GM21390 (cell line): Measurements from ENCODE around the gene CAMK2A.
"Not testable (repeated sequence)": the region's sequence is repeated elsewhere in the genome, so short reads cannot be mapped to it uniquely, and the experiment has no call there.

Source experiments
- ATAC-seq: cut with Tn5 transposase; IDR thresholded peaks from one replicate; pipeline ENCODE4 v1.9.1; 2021; ENCODE audit not compliant: unreplicated experiment

The CAMK2A gene

DNA sequence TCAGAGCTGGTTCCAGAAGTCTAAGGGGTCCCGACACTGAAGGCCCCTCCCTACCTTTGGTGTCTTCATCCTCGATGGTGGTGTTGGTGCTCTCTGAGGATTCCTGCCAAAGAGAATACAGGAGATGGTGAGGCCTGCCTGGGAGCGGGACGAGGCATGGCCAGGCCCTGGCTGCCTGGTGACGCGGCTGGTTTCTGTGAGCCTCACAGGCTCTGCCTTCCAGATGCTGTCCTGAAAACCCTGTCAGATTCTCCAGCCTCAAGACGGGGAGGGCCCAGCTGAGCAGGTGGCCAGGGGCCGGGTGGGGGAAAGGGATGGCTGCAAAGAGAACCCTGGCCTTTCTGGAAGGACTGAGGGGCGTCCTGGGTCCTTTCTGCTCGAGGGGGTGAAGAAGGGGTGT is 50.9 kb downstream of the CAMK2A start:
- no peak for ATAC-seq

DNA sequence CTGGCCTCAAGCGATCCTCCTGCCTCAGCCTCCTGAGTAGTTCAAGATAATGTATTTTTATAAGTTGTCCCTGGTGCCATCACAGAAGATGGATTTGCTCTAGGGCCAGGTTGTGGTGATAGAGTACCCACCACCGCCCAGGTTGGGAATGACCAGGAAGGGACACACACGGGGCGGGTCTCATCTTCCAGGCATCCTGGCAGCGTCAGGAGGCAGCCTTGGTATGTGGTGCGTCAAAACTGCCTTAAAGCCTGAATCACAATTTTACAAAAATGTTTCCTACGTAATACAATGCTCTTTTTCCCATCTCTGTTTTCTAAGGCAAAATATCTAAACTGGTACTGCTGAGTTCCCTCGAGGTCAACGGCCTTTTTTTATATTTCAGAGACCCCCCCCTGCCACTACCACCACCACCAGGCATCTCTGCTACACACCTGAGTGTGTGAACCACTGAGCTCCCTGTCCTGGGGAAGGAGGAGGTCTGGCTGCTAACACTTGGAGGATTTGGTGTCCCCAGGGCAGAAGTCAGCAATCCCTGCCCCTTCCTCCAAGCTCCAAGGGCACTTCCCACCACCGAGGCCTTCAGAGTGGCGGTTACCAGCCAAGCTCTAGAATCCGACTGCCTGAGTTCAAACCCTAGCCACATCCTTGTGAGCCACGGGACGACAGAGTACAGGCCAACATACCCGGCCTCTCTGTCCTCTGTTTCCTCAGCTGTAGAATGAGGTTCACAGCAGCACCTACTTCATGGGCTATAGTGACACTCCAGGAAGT is 52.4 kb downstream of the CAMK2A start:
- ATAC-seq = no peak

- ATAC-seq = no peak
Observed at GRCh38 chr5:150236313-150236712, 53.3 kb downstream of the CAMK2A start.

DNA sequence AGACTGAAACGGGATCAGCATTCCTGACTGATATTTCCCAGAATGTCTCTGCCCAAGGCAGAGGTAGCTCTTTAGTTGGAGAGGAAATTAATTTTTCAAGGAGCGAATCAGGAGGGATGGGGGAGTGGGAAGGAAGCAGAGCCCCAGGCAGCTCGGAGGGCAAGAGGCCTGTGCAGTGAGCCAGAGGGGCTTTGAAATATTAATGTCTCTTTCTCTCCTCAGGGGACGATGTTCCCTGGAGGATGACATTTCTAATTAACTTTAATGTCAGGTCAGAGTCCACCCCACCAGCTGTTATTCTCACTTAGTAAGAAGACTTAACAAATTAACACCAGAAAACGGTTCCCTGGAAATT is 54.1 kb downstream of the CAMK2A start:
- no peak for ATAC-seq

GRCh38 chr5:150234576-150235499 is 54.7 kb downstream of the CAMK2A start:
- ATAC-seq = no peak

DNA sequence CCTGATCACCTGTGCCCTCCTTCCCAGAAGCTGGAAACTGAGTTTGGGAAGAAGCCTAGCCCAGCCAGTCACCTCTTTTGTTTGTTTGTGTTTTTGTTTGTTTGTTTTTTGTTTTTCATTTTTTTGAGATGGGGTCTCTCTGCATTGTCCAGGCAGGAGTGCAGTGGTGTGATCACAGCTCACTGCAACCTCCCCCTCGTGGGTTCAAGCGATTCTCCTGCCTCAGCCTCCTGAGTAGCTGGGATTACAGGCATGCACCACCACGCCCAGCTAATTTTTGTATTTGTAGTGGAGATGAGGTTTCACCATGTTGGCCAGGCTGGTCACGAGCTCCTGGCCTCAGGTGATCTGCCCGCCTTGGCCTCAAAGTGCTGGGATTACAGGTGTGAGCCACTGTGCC is 55.9 kb downstream of the CAMK2A start:
- ATAC-seq = not testable (repeated sequence)

DNA sequence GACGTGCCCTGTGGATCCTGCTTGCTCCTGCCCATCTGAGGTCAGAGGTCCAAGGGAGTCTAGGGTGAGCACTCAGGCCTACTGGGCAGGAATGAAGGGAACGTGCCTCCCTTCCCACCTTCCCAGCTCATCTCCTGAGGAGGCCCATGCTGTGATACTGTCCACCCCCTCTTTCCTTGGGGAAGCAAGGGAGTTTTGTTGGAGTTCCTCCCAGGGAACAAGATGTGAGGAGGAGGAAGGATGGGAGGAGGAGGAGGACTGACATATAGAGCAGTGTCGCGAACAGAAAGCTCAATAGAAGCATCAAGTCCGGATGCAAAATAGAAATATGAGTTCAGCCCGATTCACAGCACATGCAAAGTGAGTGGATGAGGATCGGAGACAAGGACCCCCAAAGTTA is 58.7 kb downstream of the CAMK2A start:
- no peak for ATAC-seq

- no peak for ATAC-seq
Observed at GRCh38 chr5:150229571-150229970, 60.0 kb downstream of the CAMK2A start.

DNA sequence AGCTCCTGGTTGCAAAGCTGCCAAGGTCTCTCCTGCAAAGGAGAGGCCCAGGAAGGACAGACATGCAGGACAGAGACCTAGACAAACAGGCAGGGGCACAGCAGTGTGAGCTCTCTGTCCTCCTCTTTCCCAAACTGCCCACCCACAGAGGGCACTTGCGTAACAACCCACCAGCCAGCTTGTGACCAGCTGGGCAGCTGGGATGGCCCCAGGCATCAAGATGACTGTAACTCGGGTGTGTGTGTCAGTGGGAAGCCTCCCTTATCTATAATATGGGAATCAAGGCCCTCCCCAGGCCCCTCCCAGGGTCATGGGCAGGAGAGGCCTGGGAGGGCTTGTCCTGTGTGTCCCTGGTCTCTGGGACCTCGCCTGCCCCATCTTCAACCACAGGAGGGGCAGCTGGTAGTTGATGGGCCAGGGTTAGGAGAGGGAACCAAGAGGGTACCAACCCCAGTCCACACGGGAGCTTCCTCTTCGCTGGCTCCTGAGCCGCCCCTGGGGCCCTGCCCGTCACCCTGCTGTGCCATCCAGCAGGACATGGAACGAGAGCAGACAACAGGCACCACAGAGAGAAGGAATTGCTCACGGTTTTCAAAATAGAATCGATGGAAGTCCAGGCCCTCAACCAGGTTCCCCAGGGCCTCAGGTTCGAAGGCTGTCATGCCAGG is 61.8 kb downstream of the CAMK2A start:
- no peak for ATAC-seq

DNA sequence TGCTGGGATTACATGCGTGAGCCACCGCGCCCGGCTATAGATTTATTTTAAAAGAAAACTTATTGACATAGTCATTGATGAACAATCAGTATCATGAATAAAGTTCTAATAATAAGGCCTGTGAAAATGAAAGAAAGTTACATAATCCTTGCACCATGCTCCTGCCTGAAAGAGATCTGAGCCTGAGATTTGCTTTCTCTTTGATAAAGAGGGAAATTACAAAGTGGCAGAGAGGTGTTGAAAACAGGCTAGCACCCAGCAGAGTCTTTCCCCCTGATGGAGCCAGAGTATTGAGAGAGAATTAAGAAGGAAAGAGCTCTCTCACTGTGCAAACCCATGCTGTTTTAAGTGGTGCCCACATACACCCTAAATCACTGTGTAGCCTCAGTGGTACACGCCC is 62.5 kb downstream of the CAMK2A start:
- no peak for ATAC-seq

DNA sequence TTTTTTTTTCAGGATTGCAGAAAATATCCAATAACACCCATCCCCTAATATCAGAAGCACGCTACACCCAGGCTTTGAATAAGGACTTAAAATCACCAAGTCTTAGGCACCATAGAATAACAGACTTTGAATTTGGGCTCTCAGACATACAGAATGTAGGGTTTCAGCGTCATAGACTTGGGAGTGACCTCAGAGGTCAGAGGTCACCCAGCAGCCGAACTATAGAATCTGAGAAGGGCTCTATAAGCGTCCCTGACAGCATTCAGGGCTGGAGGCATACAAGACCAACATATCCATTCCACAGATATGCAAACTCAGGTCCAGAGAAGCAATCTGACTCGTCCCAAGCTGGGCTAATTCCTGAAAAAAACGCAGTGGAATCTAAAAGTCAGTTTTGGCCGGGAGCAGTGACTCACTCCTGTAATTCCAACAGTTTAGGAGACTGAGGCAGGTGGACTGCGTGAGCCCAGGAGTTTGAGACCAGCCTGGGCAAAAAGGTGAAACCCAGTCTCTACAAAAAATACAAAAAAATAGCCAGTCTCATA is 65.0 kb downstream of the CAMK2A start:
- ATAC-seq = no peak

DNA sequence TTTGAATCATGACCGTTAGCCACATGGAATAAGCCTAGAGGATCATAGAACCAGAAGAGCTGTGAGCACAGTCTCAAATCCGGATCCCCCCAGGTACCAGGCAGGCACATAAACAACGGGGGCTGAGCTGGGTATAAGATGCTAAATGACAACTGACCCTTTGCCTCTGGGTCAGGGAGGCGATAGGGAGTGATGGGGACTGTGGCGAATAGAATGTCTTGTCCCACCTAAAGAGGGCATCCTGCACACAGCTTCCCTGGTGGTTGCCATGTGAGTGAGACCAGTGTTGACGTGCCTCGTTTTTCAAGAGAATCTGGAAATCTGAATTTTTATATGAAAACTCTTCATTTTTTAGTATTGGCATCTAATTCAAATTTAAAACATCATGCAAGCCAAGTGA is 66.1 kb downstream of the CAMK2A start:
- ATAC-seq = no peak

DNA sequence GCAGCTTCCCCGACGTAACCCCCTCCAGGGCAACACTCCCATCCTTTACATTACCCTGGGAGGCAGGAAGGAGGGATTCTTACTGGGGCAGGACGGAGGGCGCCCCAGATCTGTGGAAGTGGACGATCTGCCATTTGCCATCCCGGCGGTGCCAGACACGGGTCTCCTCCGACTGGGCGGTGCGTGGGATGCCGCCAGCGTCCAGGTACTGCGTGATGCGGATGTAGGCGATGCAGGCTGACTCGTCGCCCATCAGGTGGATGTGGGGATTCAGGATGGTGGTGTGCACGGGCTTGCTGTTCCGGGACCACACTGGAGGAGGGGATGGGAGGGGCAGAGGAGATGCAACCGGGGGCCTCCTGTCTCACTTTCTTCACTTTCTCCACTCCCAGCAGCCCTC is 66.7 kb downstream of the CAMK2A start:
- no peak for ATAC-seq

GRCh38 chr5:150221471-150221870 is 68.1 kb downstream of the CAMK2A start:
- ATAC-seq = no peak

DNA sequence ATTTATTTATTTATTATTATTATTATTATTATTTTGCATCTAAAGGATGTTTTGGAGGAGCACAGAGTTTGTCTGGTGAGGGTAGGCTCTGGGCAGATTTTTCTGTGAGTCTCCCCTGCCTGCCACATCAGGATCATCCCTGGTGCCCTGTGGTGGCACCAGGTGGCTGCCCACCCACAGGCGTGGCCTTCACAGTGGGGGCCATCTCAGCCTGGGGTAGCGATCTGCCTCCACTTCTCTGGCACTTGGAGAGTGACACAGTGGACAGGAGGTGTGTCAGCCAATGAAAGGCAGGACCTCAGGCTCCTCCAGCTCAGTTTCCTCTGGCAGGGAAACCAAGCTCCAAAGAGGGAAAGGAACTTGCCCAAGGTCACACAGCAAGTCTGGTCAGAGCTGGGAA is 69.7 kb downstream of the CAMK2A start:
- no peak for ATAC-seq

DNA sequence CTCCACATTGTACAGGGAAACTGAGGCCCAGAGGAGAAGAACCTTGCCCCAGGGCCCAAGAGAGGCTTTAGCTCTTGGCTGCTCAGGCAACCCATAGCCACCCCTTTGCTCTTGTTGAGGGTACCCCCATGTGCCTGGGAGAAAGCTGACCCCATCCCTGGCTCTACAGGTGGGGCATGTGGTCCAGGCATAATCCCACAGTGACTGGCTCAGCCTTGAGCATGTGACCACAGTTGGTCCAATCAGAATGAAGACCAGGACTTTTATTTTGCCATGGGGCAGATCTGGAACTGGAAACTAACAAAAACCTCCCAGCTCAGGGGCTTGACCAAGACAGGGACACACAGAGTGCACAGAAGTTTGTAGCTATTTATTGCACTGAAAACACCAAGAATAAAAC is 70.4 kb downstream of the CAMK2A start:
- ATAC-seq = no peak

GRCh38 chr5:150218693-150219035 is 70.9 kb downstream of the CAMK2A start:
- ATAC-seq = no peak

DNA sequence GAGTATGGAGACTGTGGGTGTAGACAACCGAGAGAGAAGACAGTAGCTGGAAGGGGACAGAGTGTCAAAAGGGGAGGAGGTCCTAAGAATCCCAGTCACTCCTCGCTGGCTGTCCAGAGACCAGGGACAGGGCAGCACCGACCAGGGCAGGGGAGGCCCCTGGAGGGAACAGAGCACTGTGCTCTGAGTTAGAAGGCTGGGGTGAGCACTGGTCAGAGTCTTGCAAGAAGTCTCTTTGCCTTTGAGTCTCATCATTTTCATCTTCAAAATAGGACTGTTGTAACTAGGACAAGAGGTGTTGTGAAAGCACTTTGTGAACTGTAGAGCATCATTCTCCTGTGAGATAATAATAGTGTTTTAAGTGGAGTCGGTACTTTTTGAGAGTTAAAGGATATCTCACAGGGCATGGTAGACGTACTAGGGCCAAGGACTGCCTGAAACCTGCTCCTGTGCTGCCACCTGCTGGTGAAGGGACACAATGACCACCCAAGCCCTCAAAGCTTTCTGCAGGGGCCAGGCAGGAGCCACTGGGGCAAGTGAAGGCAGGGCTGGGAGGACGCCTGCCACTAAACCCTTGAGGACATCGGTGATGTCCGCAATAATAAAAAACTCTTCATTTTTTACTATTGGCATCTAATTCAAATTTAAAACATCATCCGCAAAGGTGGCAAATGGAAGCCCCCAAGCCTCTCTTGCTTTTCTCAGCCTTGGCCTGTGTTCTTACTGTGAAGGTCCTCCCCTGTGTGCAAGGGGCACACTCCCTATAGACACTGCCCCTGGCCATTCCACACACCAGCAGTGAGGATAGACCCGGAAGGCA is 71.5 kb downstream of the CAMK2A start:
- peak; percentile 92 for ATAC-seq

- no peak for ATAC-seq
Observed at GRCh38 chr5:150217038-150217437, 72.5 kb downstream of the CAMK2A start.
